Endothelial cell of umbilical vein (primary cell): ENCODE data around the gene PIK3CG. TPM values are rescaled to one million over a fixed set of nuclear protein-coding genes. Genes with fewer than 3 reads are reported as not detected.

ENCODE experiments used
- BruUV-seq: library from RNA; stranded (reverse); fragments of 400-500 nt; replicated peaks from 2 replicates; lab custom pipeline; 2021; lab: Mats Ljungman, UMichigan
- CTCF ChIA-PET: fragments of 300-600, 350-600 bp; sonication (Branson Sonifier 250); formaldehyde crosslinking; loops from one replicate; lab custom pipeline; 2021; ENCODE audit warnings: antibody characterized with exemption, inconsistent platforms; lab: Charles Lee
- POLR2A ChIA-PET: fragments of 300-600, 350-600 bp; sonication (Branson Sonifier 250); formaldehyde crosslinking; loops from one replicate; lab custom pipeline; 2021; ENCODE audit warnings: antibody characterized with exemption, inconsistent platforms; lab: Charles Lee
- DNase-seq: peaks from one replicate; pipeline ENCODE4 v3.0.0-alpha.2; 2011; ENCODE audit warnings: low read depth, low spot score
- FAIRE-seq: peaks from 2 replicates; lab custom pipeline; 2011; peaks lifted over from hg19 to GRCh38; lab: Jason Lieb, UNC
- H2AFZ ChIP-seq: 2 replicates; pipeline ENCODE4 v1.6.0; 2012; ENCODE audit warnings: low read depth, low read length, control low read depth, inconsistent platforms
- H3K27ac ChIP-seq: 2 replicates; pipeline ENCODE4 v1.5.1; 2011; ENCODE audit warnings: low read depth, mild to moderate bottlenecking, control low read depth, low read length, moderate library complexity; ENCODE audit not compliant: insufficient read depth
- H3K27me3 ChIP-seq, 2 experiments: 2 replicates each; pipeline versions ENCODE4 v1.6.0 to v1.6.1; 2011; ENCODE audit warnings: low read length in 2 of 2, mixed read lengths in 1 of 2; ENCODE audit not compliant: control insufficient read depth in 2 of 2, insufficient read depth in 2 of 2
- H3K36me3 ChIP-seq, 2 experiments: 2 replicates in 1 of 2; 3 replicates in 1 of 2; pipeline ENCODE4 v1.5.1; 2011; ENCODE audit warnings: low read length in 2 of 2, mild to moderate bottlenecking in 1 of 2, moderate library complexity in 1 of 2; ENCODE audit not compliant: control insufficient read depth in 2 of 2, insufficient read depth in 2 of 2; ENCODE audit errors: extremely low read depth in 1 of 2
- H3K4me1 ChIP-seq: 3 replicates; pipeline ENCODE4 v1.5.1; 2011; ENCODE audit warnings: mild to moderate bottlenecking, low read length; ENCODE audit not compliant: control insufficient read depth, insufficient read depth; ENCODE audit errors: extremely low read depth
- H3K4me2 ChIP-seq: 2 replicates; pipeline ENCODE4 v1.6.1; 2011; ENCODE audit warnings: low read length, control low read depth, mixed read lengths; ENCODE audit not compliant: insufficient read depth
- H3K4me3 ChIP-seq, 3 experiments: fragments of 200-600 bp in 1 of 3; sonication (generic), shearing (Covaris generic) in 1 of 3; replicated peaks in 1 of 3; 2 replicates each; pipeline ENCODE4 v1.5.1; 2011 to 2016; ENCODE audit warnings: control low read depth in 3 of 3, low read length in 3 of 3, mild to moderate bottlenecking in 2 of 3, inconsistent platforms in 1 of 3, low read depth in 1 of 3, moderate library complexity in 1 of 3; ENCODE audit not compliant: insufficient read depth in 1 of 3
- H3K79me2 ChIP-seq: 2 replicates; pipeline ENCODE4 v1.6.0; 2012; ENCODE audit warnings: low read length, inconsistent platforms; ENCODE audit not compliant: control insufficient read depth, insufficient read depth
- H3K9ac ChIP-seq: replicated peaks from 2 replicates; pipeline ENCODE3; 2011; ENCODE audit warnings: low read length, control low read depth; ENCODE audit not compliant: insufficient read depth; ENCODE audit errors: extremely low read depth
- H3K9me1 ChIP-seq: replicated peaks from 3 replicates; pipeline ENCODE4 v1.6.0; 2011; ENCODE audit warnings: mild to moderate bottlenecking, low read length; ENCODE audit not compliant: control insufficient read depth, insufficient read depth; ENCODE audit errors: extremely low read depth
- H3K9me3 ChIP-seq: replicated peaks from 2 replicates; pipeline ENCODE4 v1.5.1; 2012; ENCODE audit warnings: low read length, inconsistent platforms; ENCODE audit not compliant: control insufficient read depth, insufficient read depth
- H4K20me1 ChIP-seq: replicated peaks from 2 replicates; pipeline ENCODE3; 2011; ENCODE audit warnings: mild to moderate bottlenecking, low read length; ENCODE audit not compliant: control insufficient read depth, insufficient read depth; ENCODE audit errors: extremely low read depth
- CTCF ChIP-seq, 2 donors: IDR thresholded peaks; 1 replicate in 1 of 2; 2 replicates in 1 of 2; pipeline ENCODE4 v1.5.1; 2011; ENCODE audit warnings: low read length in 2 of 2, mild to moderate bottlenecking in 2 of 2, moderate library complexity in 2 of 2, control low read depth in 1 of 2, inconsistent platforms in 1 of 2, low read depth in 1 of 2; ENCODE audit not compliant: insufficient read depth in 1 of 2; ENCODE audit errors: extremely low read depth in 1 of 2
- EZH2 ChIP-seq: IDR thresholded peaks from 2 replicates; pipeline ENCODE4 v1.6.1; 2012; ENCODE audit warnings: borderline replicate concordance, low read depth, mild to moderate bottlenecking, moderate library complexity, low read length, inconsistent platforms; ENCODE audit not compliant: severe bottlenecking
- FOS ChIP-seq: IDR thresholded peaks from 2 replicates; pipeline ENCODE4 v1.6.1; 2011; ENCODE audit warnings: mild to moderate bottlenecking, low read length, moderate library complexity, borderline replicate concordance; ENCODE audit not compliant: insufficient read depth
- GATA2 ChIP-seq: IDR thresholded peaks from 2 replicates; pipeline ENCODE4 v1.7.0; 2011; ENCODE audit warnings: low read depth, mild to moderate bottlenecking, moderate library complexity, mixed read lengths, low read length; ENCODE audit not compliant: insufficient read length, insufficient read depth
- JUN ChIP-seq: IDR thresholded peaks from 2 replicates; pipeline ENCODE4 v1.6.1; 2011; ENCODE audit warnings: borderline replicate concordance, low read depth; ENCODE audit not compliant: insufficient read length, insufficient read depth
- MAX ChIP-seq: IDR thresholded peaks from 2 replicates; pipeline ENCODE4 v1.6.1; 2011; ENCODE audit not compliant: insufficient read depth, insufficient read length
- MYC ChIP-seq: IDR thresholded peaks from one replicate; pipeline ENCODE4 v1.6.1; 2011; ENCODE audit warnings: mild to moderate bottlenecking, low read depth, low read length
- POLR2A ChIP-seq: IDR thresholded peaks from 2 replicates; pipeline ENCODE4 v1.6.1; 2012; ENCODE audit warnings: low read depth, mild to moderate bottlenecking, control low read depth, low read length
- POLR2AphosphoS5 ChIP-seq: IDR thresholded peaks from 2 replicates; pipeline ENCODE4 v1.6.1; 2012; ENCODE audit warnings: low read depth, mild to moderate bottlenecking, control low read depth, low read length, moderate library complexity; ENCODE audit not compliant: insufficient read depth
- dilution Hi-C: fragments of 300-500 bp; cut with MboI; formaldehyde crosslinking; loops from one replicate; pipeline ENCODE4 v1.15.0; 2019; ENCODE audit warnings: low sequenced_read_pairs; ENCODE audit not compliant: extremely low pct_ligation_motif_present
- intact Hi-C: fragments of 100-400 bp; cut with micrococcal nuclease; formaldehyde crosslinking; loops from one replicate; pipeline ENCODE4 v1.10.0; 2022
- polyA plus RNA-seq, 4 experiments: library from polyadenylated mRNA; depleted of rRNA in 3 of 4; stranded (reverse) in 3 of 4; unstranded in 1 of 4; fragments of >200 nt; gene quantifications; 2 replicates each; pipeline versions ENCODE4 v1.2.1 to v1.2.3, GENCODE V29; 2011 to 2012; ENCODE audit warnings: missing spikeins in 1 of 4
- total RNA-seq: library from RNA; stranded (reverse); gene quantifications from 2 replicates; pipeline ENCODE4 v1.2.3, GENCODE V29; 2021

The PIK3CG gene
- total and polyA plus RNA-seq, 2 donors (not counting 3 experiments of a cell fraction or from before 2014, with no cell fraction given) = 1.2 to 6.2 TPM

GRCh38 chr7:106887421-106887820 is 22.3 kb downstream of the PIK3CG start:
- DNase-seq = no peak
- no peaks in the 10 kb centered on the region for H3K27me3 ChIP-seq
- H3K9me1 ChIP-seq = no peaks in the 10 kb centered on the region
- ChIA-PET POLR2A (no interaction called here), CTCF (no interaction called here)
- BruUV-seq = no TSS peak
- no peak overlapping the region for H2AFZ ChIP-seq
- H3K4me3 ChIP-seq = no peak overlapping the region
- H3K4me1 ChIP-seq = no peaks in the 10 kb centered on the region
- no peak for TF ChIP-seq FOS
- no peak for TF ChIP-seq EZH2
- no peak for TF ChIP-seq CTCF (IDR thresholded peaks at IDR 0.05; ENCODE audit: extremely low read depth in 1 of 2, insufficient read depth in 1 of 2, low read depth in 1 of 2, low read length in 2 of 2)
- TF ChIP-seq POLR2A = no peak
- no peak for TF ChIP-seq MAX
- TF ChIP-seq JUN = no peak
- no peak for TF ChIP-seq MYC
- no peak for TF ChIP-seq GATA2
- no peak for TF ChIP-seq POLR2AphosphoS5
- no peak overlapping the region for H3K27ac ChIP-seq
- intact Hi-C loops (no loop called here), dilution Hi-C loops (no loop called here)
- no peak overlapping the region for H3K9ac ChIP-seq
- no peaks in the 10 kb centered on the region for H3K9me3 ChIP-seq
- no peak for FAIRE-seq
- H3K79me2 ChIP-seq = no peaks in the 10 kb centered on the region
- no peaks in the 10 kb centered on the region for H3K36me3 ChIP-seq
- H4K20me1 ChIP-seq = no peaks in the 10 kb centered on the region
- no peak overlapping the region for H3K4me2 ChIP-seq
